ENCODE results near the gene CDK10.

- TF ChIP-seq CTCF (IDR thresholded peaks at IDR 0.05) (no peak), POLR2AphosphoS5 (IDR thresholded peaks at IDR 0.05) (no peak)
These were observed 24.4 kb downstream of the CDK10 start for GRCh38 chr16:89710709-89711564.
